H1 (cell line): ENCODE measurements around the gene PROX2. TPM values are rescaled to one million over a fixed set of nuclear protein-coding genes. Genes with fewer than 3 reads are reported as not detected.

Source experiments
- CTCF ChIA-PET: fragments of 300-600 bp; sonication (Branson Sonifier 250); formaldehyde crosslinking; loops from one replicate; lab custom pipeline; 2021; ENCODE audit not compliant: partially characterized antibody; lab: Charles Lee
- POLR2A ChIA-PET: fragments of 300-600 bp; sonication (Branson Sonifier 250); formaldehyde crosslinking; loops from one replicate; lab custom pipeline; 2021; ENCODE audit warnings: inconsistent platforms; ENCODE audit not compliant: partially characterized antibody; lab: Charles Lee
- DNase-seq, 2 experiments: peaks; one replicate each; pipeline versions ENCODE4 v3.0.0 to v3.0.0-alpha.2; 2010 to 2022; ENCODE audit warnings: low spot score in 2 of 2, low read depth in 1 of 2, mixed read lengths in 1 of 2
- FAIRE-seq: peaks from 2 replicates; lab custom pipeline; 2011; peaks lifted over from hg19 to GRCh38; lab: Jason Lieb, UNC
- H2AFZ ChIP-seq: 2 replicates; pipeline ENCODE4 v1.8.1; 2012; ENCODE audit warnings: low read length, inconsistent platforms
- H2AK5ac ChIP-seq: 2 replicates; pipeline ENCODE4 v1.6.1; 2013; ENCODE audit warnings: low read depth, low read length
- H2BK120ac ChIP-seq: replicated peaks from 2 replicates; pipeline ENCODE3; 2013; ENCODE audit warnings: low read depth, low read length, inconsistent platforms
- H2BK12ac ChIP-seq: 2 replicates; pipeline ENCODE4 v1.6.1; 2013; ENCODE audit warnings: low read depth, low read length
- H2BK15ac ChIP-seq: 2 replicates; pipeline ENCODE4 v1.6.1; 2013; ENCODE audit warnings: low read length
- H2BK20ac ChIP-seq: 2 replicates; pipeline ENCODE4 v1.6.1; 2013; ENCODE audit warnings: low read length
- H2BK5ac ChIP-seq: 2 replicates; pipeline ENCODE4 v1.6.1; 2013; ENCODE audit warnings: low read depth, low read length
- H3K14ac ChIP-seq: 2 replicates; pipeline ENCODE4 v1.6.1; 2013; ENCODE audit warnings: inconsistent platforms; ENCODE audit not compliant: insufficient read length
- H3K18ac ChIP-seq: 2 replicates; pipeline ENCODE4 v1.6.1; 2013; ENCODE audit warnings: low read length; ENCODE audit errors: extremely low read depth
- H3K23ac ChIP-seq: 2 replicates; pipeline ENCODE4 v1.6.1; 2013; ENCODE audit warnings: inconsistent platforms; ENCODE audit not compliant: insufficient read length
- H3K23me2 ChIP-seq: 2 replicates; pipeline ENCODE4 v1.6.1; 2013; ENCODE audit warnings: low read depth, low read length
- H3K27ac ChIP-seq: 2 replicates; pipeline ENCODE4 v1.6.1; 2011; ENCODE audit warnings: low read depth, low read length, inconsistent platforms
- H3K27me3 ChIP-seq, 4 experiments: replicated peaks in 1 of 4; 1 replicate in 1 of 4; 2 replicates in 3 of 4; pipeline versions ENCODE4 v1.6.1 to v1.8.1; 2011 to 2013; ENCODE audit warnings: low read length in 3 of 4, mild to moderate bottlenecking in 3 of 4, inconsistent platforms in 2 of 4, mixed read lengths in 2 of 4, moderate library complexity in 1 of 4; ENCODE audit not compliant: control insufficient read depth in 3 of 4, insufficient read depth in 3 of 4; ENCODE audit errors: extremely low read depth in 1 of 4
- H3K36me3 ChIP-seq, 4 experiments: 2 replicates each; pipeline versions ENCODE4 v1.6.1 to v1.8.1; 2011 to 2013; ENCODE audit warnings: mild to moderate bottlenecking in 4 of 4, low read length in 3 of 4, moderate library complexity in 2 of 4, control low read depth in 1 of 4, inconsistent platforms in 1 of 4; ENCODE audit not compliant: insufficient read depth in 4 of 4, control insufficient read depth in 2 of 4
- H3K4ac ChIP-seq: replicated peaks from 2 replicates; pipeline ENCODE3; 2013; ENCODE audit warnings: low read length, low read depth, mixed read lengths, inconsistent platforms; ENCODE audit not compliant: insufficient read length
- H3K4me1 ChIP-seq, 4 experiments: replicated peaks in 1 of 4; 1 replicate in 1 of 4; 2 replicates in 3 of 4; pipeline versions ENCODE4 v1.6.1 to v1.8.1; 2011 to 2013; ENCODE audit warnings: low read length in 3 of 4, inconsistent platforms in 2 of 4, mixed read lengths in 1 of 4; ENCODE audit not compliant: insufficient read depth in 4 of 4, control insufficient read depth in 3 of 4
- H3K4me2 ChIP-seq, 2 experiments: 2 replicates each; pipeline versions ENCODE4 v1.6.1 to v1.8.1; 2011 to 2013; ENCODE audit warnings: low read depth in 2 of 2, low read length in 2 of 2, control low read depth in 1 of 2, inconsistent platforms in 1 of 2, mild to moderate bottlenecking in 1 of 2; ENCODE audit not compliant: insufficient read depth in 1 of 2
- H3K4me3 ChIP-seq, 4 experiments: fragments of 200-600, 300-600 bp in 1 of 4; sonication (generic), shearing (Covaris generic), sonication (Bioruptor Twin) in 1 of 4; 2 replicates each; pipeline versions ENCODE4 v1.5.1 to v1.8.1; 2011 to 2016; ENCODE audit warnings: low read length in 4 of 4, low read depth in 3 of 4, control low read depth in 2 of 4, inconsistent platforms in 2 of 4, mild to moderate bottlenecking in 2 of 4, mixed read lengths in 1 of 4, moderate library complexity in 1 of 4; ENCODE audit not compliant: insufficient read depth in 2 of 4; ENCODE audit errors: extremely low read depth in 1 of 4
- H3K56ac ChIP-seq: replicated peaks from 2 replicates; pipeline ENCODE3; 2013; ENCODE audit warnings: low read depth, mild to moderate bottlenecking, mixed read lengths, low read length, inconsistent platforms; ENCODE audit not compliant: insufficient read length
- H3K79me1 ChIP-seq: 2 replicates; pipeline ENCODE4 v1.6.1; 2013; ENCODE audit warnings: low read depth, low read length, control low read depth
- H3K79me2 ChIP-seq, 2 experiments: 2 replicates each; pipeline versions ENCODE4 v1.6.1 to v1.8.1; 2012 to 2013; ENCODE audit warnings: low read length in 2 of 2, mild to moderate bottlenecking in 2 of 2, inconsistent platforms in 1 of 2; ENCODE audit not compliant: insufficient read depth in 2 of 2, control insufficient read depth in 1 of 2
- H3K9ac ChIP-seq, 4 experiments: replicated peaks in 1 of 4; 1 replicate in 1 of 4; 2 replicates in 3 of 4; pipeline versions ENCODE4 v1.6.1 to v1.8.1; 2011 to 2013; ENCODE audit warnings: low read depth in 3 of 4, low read length in 3 of 4, control low read depth in 2 of 4, mild to moderate bottlenecking in 2 of 4, moderate library complexity in 2 of 4, inconsistent platforms in 1 of 4; ENCODE audit errors: extremely low read depth in 1 of 4
- H3K9me3 ChIP-seq, 2 experiments: 2 replicates each; pipeline versions ENCODE4 v1.6.1 to v1.8.1; 2012 to 2013; ENCODE audit warnings: mild to moderate bottlenecking in 2 of 2, moderate library complexity in 2 of 2, control low read depth in 1 of 2, inconsistent platforms in 1 of 2, low read depth in 1 of 2, low read length in 1 of 2, mixed read lengths in 1 of 2; ENCODE audit not compliant: insufficient read depth in 2 of 2
- H4K20me1 ChIP-seq, 2 experiments: replicated peaks in 1 of 2; 2 replicates each; pipeline versions ENCODE3 to v1.8.1; 2011 to 2013; ENCODE audit warnings: inconsistent platforms in 2 of 2, low read length in 2 of 2, mild to moderate bottlenecking in 1 of 2; ENCODE audit not compliant: insufficient read depth in 2 of 2, control insufficient read depth in 1 of 2
- H4K5ac ChIP-seq: 2 replicates; pipeline ENCODE4 v1.6.1; 2013; ENCODE audit warnings: low read length, low read depth, mixed read lengths, inconsistent platforms; ENCODE audit not compliant: insufficient read length
- H4K8ac ChIP-seq: 2 replicates; pipeline ENCODE4 v1.8.0; 2013; ENCODE audit warnings: mild to moderate bottlenecking, moderate library complexity, low read length, inconsistent platforms; ENCODE audit not compliant: insufficient read depth; ENCODE audit errors: extremely low read depth
- H4K91ac ChIP-seq: replicated peaks from 2 replicates; pipeline ENCODE3; 2013; ENCODE audit warnings: low read length, mixed read lengths, inconsistent platforms; ENCODE audit not compliant: insufficient read length
- BCL11A ChIP-seq, 2 experiments: IDR thresholded peaks; one replicate each; pipeline ENCODE4 v1.6.1; 2011; ENCODE audit warnings: low read depth in 2 of 2, low read length in 2 of 2, mild to moderate bottlenecking in 2 of 2
- CBX8 ChIP-seq: fragments of 300-800, 300-1000 bp; sonication (generic); IDR thresholded peaks from 2 replicates; pipeline ENCODE4 v1.7.1; 2016; ENCODE audit warnings: low read depth, low read length, borderline replicate concordance
- CEBPB ChIP-seq: IDR thresholded peaks from 2 replicates; pipeline ENCODE4 v1.6.1; 2012; ENCODE audit warnings: low read depth, low read length
- CHD1 ChIP-seq: IDR thresholded peaks from 2 replicates; pipeline ENCODE4 v1.6.1; 2012; ENCODE audit warnings: low read depth, low read length, improper control_type of control experiment
- JUN ChIP-seq: IDR thresholded peaks from 2 replicates; pipeline ENCODE4 v1.6.1; 2011; ENCODE audit warnings: low read depth, mild to moderate bottlenecking, improper control_type of control experiment, low read length
- KDM5A ChIP-seq: fragments of 200-600 bp; IDR thresholded peaks from 2 replicates; pipeline ENCODE4 v1.7.1; 2012; ENCODE audit warnings: mild to moderate bottlenecking, low read length, inconsistent platforms, mixed read lengths
- POLR2AphosphoS5 ChIP-seq: IDR thresholded peaks from 2 replicates; pipeline ENCODE4 v1.6.1; 2011; ENCODE audit warnings: low read depth, low read length
- RAD21 ChIP-seq, 2 experiments: IDR thresholded peaks in 1 of 2; conservative IDR thresholded peaks in 1 of 2; 2 replicates each; pipeline ENCODE4 v1.6.1; 2011; ENCODE audit warnings: low read depth in 2 of 2, low read length in 2 of 2, improper control_type of control experiment in 1 of 2, inconsistent platforms in 1 of 2, mild to moderate bottlenecking in 1 of 2, moderate library complexity in 1 of 2
- SAP30 ChIP-seq: fragments of 300-600 bp; sonication (generic); IDR thresholded peaks from 2 replicates; pipeline ENCODE4 v1.7.1; 2012; ENCODE audit warnings: low read length, moderate library complexity, mild to moderate bottlenecking, inconsistent platforms; ENCODE audit not compliant: insufficient read depth, insufficient replicate concordance
- SUZ12 ChIP-seq: fragments of 200-600 bp; sonication (generic); IDR thresholded peaks from 2 replicates; pipeline ENCODE4 v1.6.1; 2012; ENCODE audit warnings: mild to moderate bottlenecking, inconsistent platforms, low read length, moderate library complexity, mixed read lengths
- TEAD4 ChIP-seq: IDR thresholded peaks from 2 replicates; pipeline ENCODE4 v1.6.1; 2012; ENCODE audit warnings: low read depth, low read length, inconsistent platforms, mixed read lengths
- WGBS, 2 experiments: shearing (Covaris generic) in 1 of 2; methylation state at CpG; one replicate each; pipeline versions ENCODE4 v1.1.6 to v1.1.7; 2013 to 2015; ENCODE audit warnings: low lambda C conversion rate in 2 of 2, mixed read lengths in 2 of 2, inconsistent platforms in 1 of 2, low coverage in 1 of 2, missing lambda C conversion rate in 1 of 2; ENCODE audit not compliant: insufficient replicate concordance in 2 of 2, insufficient coverage in 1 of 2, insufficient read length in 1 of 2; ENCODE audit errors: extremely low coverage in 1 of 2, missing lambda C conversion rate in 1 of 2; 5-methylcytosine and 5-hydroxymethylcytosine counted together
- polyA plus RNA-seq, 7 experiments: library from polyadenylated mRNA; depleted of rRNA in 3 of 7; stranded (reverse) in 5 of 7; unstranded in 2 of 7; fragments of >200 nt in 5 of 7; fragments of 200-250 nt in 2 of 7; gene quantifications; 1 replicate in 5 of 7; 2 replicates in 1 of 7; 4 replicates in 1 of 7; pipeline versions ENCODE4 v1.2.1 to v1.2.3, GENCODE V29; 2011 to 2013; ENCODE audit warnings: missing spikeins in 2 of 7, mixed read lengths in 2 of 7
- total RNA-seq: library from RNA; stranded (reverse); fragmentation: NEBNext Ultra II Directional; extraction: Animal tissue kit (Norgen Biotek cat#: 25700); gene quantifications from 2 replicates; pipeline ENCODE4 v1.2.1, GENCODE V29; 2021
- TF ChIP-seq, protein P1 (sequence below), 3 experiments: IDR thresholded peaks; 1 replicate in 2 of 3; 2 replicates in 1 of 3; pipeline versions ENCODE4 v1.5.1 to v1.6.1; 2011; ENCODE audit warnings: low read length in 3 of 3, mild to moderate bottlenecking in 3 of 3, inconsistent platforms in 2 of 3, low read depth in 1 of 3, moderate library complexity in 1 of 3; ENCODE audit not compliant: insufficient read depth in 1 of 3; ENCODE audit errors: control extremely low read depth in 1 of 3

PROX2 gene
- total and polyA plus RNA-seq, 2 of the 8 experiments (the other 6 are each of a cell fraction or from before 2014, with no cell fraction given): 0.03 TPM; not detected in 1

DNA sequence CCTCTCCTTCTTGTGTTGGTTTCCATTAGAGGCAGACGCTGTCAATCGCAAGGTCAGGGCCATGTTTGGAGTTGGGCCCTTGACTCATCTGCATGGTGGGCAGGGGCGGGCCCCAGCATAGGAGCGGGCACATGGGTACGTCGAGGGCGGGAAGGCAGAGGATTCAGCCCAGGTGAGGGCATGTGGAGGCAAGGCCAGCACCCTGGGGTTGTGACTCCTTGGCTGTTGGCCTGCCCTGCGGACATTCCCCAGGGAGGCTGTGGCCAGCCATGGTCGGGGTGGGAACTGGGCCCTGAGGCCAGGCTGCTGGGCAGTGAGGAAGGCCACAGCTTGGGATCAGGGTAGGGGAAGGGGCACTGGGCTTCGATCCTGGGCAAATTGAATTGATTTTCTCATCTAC is 36.9 kb upstream of the PROX2 start:
- Histone ChIP-seq H3K18ac (no peak overlapping the region), H3K4ac (no peak overlapping the region), H3K27ac (no peak overlapping the region), H3K36me3 (no peaks in the 10 kb centered on the region), H3K14ac (no peak overlapping the region), H2BK15ac (no peak overlapping the region), H2AFZ (no peak overlapping the region), H3K79me2 (no peaks in the 10 kb centered on the region), H4K20me1 (peaks cover 0 to 3% of the 10 kb centered on the region in 2 experiments), H2BK120ac (no peak overlapping the region), H3K4me2 (no peak overlapping the region), H2AK5ac (no peak overlapping the region), H2BK5ac (no peak overlapping the region), H3K23ac (no peak overlapping the region), H3K56ac (no peak overlapping the region), H3K23me2 (no peaks in the 10 kb centered on the region)
- WGBS, 2 experiments: 95% methylated on average over 10 of the region's 10 CpGs; no CpG with 5 or more reads in 1 of the 2 experiments
- CTCF ChIA-PET: interaction anchor here (1.1 to 24.8 kb wide), 8 partner anchors 9 to 174 kb away, joined by 4 to 509 read pairs (median 8); partner anchors contain the start of gene RPS6KL1
- DNase-seq: no peak
- TF ChIP-seq RAD21 (IDR thresholded peaks at IDR 0.05 in 1 of 2, conservative IDR thresholded peaks at IDR 0.05 in 1 of 2; ENCODE audit: low read depth in 2 of 2, low read length in 2 of 2) (no peak), CBX8 (no peak), TEAD4 (no peak), JUN (no peak), CHD1 (no peak), SUZ12 (no peak), SAP30 (no peak), BCL11A (IDR thresholded peaks at IDR 0.05; ENCODE audit: low read depth in 2 of 2, low read length in 2 of 2) (no peak), CEBPB (no peak), KDM5A (no peak), POLR2AphosphoS5 (no peak)
- TF ChIP-seq, protein P1, sequence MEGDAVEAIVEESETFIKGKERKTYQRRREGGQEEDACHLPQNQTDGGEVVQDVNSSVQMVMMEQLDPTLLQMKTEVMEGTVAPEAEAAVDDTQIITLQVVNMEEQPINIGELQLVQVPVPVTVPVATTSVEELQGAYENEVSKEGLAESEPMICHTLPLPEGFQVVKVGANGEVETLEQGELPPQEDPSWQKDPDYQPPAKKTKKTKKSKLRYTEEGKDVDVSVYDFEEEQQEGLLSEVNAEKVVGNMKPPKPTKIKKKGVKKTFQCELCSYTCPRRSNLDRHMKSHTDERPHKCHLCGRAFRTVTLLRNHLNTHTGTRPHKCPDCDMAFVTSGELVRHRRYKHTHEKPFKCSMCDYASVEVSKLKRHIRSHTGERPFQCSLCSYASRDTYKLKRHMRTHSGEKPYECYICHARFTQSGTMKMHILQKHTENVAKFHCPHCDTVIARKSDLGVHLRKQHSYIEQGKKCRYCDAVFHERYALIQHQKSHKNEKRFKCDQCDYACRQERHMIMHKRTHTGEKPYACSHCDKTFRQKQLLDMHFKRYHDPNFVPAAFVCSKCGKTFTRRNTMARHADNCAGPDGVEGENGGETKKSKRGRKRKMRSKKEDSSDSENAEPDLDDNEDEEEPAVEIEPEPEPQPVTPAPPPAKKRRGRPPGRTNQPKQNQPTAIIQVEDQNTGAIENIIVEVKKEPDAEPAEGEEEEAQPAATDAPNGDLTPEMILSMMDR (IDR thresholded peaks at IDR 0.05; ENCODE audit: control extremely low read depth in 1 of 3, insufficient read depth in 1 of 3, low read depth in 1 of 3, low read length in 3 of 3): no peak
- TF ChIP-seq, all 59 proteins: peak for 0
- POLR2A ChIA-PET: no interaction called here
- H3K27me3 ChIP-seq: no peaks in the 10 kb centered on the region
- H4K8ac ChIP-seq: no peak overlapping the region
- no peaks in the 10 kb centered on the region for H3K79me1 ChIP-seq
- no peak overlapping the region for H3K4me3 ChIP-seq
- FAIRE-seq: no peak
- no peak overlapping the region for H3K9ac ChIP-seq
- H3K9me3 ChIP-seq: no peaks in the 10 kb centered on the region
- H2BK12ac ChIP-seq: no peak overlapping the region
- no peak overlapping the region for H4K91ac ChIP-seq
- no peak overlapping the region for H2BK20ac ChIP-seq
- no peak overlapping the region for H4K5ac ChIP-seq
- no peaks in the 10 kb centered on the region; a peak in 2 of 7 replicates for H3K4me1 ChIP-seq
